Measurements from ENCODE around the gene GRWD1. TPM values are rescaled to one million over a fixed set of nuclear protein-coding genes. Genes with fewer than 3 reads are reported as not detected.

The GRWD1 gene
- total RNA-seq, 2 experiments from 2014 or later = 31.0 to 35.2 TPM

- H3K27ac Mint-ChIP-seq = no peak overlapping the region
- no peaks in the 10 kb centered on the region for H3K9me3 Mint-ChIP-seq
- ChIA-PET POLR2A (no interaction called here), CTCF (no interaction called here)
- H3K4me1 Mint-ChIP-seq = peaks cover 2% of the 10 kb centered on the region
- H3K27me3 Mint-ChIP-seq = no peaks in the 10 kb centered on the region
- H3K4me3 Mint-ChIP-seq = no peak overlapping the region
- H3K36me3 Mint-ChIP-seq (ENCODE audit: low read depth) = peaks cover 18% of the 10 kb centered on the region
- DNase-seq = no peak
Measured at GRCh38 chr19:48454150-48454730, 8.5 kb downstream of the GRWD1 start.

DNA sequence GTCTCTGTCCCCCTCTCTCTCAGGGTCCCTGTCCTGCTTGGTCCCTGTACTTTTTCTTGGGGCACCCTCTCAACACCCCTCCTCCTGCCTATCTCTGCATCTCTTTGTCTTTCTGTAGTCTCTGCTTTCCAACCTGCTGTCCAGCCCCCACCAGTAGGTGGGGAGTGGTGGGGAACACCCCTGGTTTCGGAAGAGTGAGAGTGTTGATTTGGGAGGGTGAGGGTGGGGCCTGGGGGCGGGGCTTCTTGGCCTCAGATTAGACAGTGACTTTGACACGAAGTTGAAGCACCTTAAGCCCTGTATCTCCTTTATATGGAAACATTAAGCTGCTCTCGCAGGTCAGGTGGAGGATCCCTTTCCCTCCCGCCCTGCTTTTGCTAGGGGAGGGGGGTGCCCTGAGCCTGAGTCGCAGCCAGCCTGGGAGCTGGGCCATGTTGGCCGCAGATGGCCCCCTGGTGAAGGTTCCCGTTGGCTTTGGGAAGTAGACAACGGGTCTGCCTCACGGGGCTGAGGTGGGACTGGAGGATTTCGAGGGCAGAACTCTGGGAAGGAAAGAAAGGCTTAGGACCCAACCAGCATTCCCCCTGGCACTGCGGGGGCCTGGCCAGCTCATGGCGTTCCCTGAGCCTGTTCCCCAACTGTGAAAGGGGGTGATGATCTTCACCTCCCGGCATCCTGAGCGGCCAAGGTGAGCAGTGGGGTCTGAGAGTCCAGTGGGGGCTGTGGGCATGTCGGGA lies 9.6 kb downstream of the GRWD1 start, which contains the start of gene KCNJ14:
Gene KCNJ14, plus strand, starts transcription at position 404 of the 737 bp plus-strand sequence. CDS start 6,151 bp downstream, outside the sequence.
- H3K27ac Mint-ChIP-seq = peak within 1 kb of the TSS; percentile 58
- no peak for DNase-seq
- POLR2A ChIA-PET = no interaction called here
- H3K4me3 Mint-ChIP-seq = no peak within 1 kb of the TSS
- H3K36me3 Mint-ChIP-seq (ENCODE audit: low read depth) = peaks cover 16% of the 10 kb centered on the region
- H3K27me3 Mint-ChIP-seq = no peaks in the 10 kb centered on the region
- H3K9me3 Mint-ChIP-seq = no peaks in the 10 kb centered on the region
- H3K4me1 Mint-ChIP-seq = peaks cover 2% of the 10 kb centered on the region
- CTCF ChIA-PET = interaction anchor here (0.5 kb wide), 1 partner anchor 51 kb away, joined by 4 read pairs; no protein-coding TSS in a partner anchor

DNA sequence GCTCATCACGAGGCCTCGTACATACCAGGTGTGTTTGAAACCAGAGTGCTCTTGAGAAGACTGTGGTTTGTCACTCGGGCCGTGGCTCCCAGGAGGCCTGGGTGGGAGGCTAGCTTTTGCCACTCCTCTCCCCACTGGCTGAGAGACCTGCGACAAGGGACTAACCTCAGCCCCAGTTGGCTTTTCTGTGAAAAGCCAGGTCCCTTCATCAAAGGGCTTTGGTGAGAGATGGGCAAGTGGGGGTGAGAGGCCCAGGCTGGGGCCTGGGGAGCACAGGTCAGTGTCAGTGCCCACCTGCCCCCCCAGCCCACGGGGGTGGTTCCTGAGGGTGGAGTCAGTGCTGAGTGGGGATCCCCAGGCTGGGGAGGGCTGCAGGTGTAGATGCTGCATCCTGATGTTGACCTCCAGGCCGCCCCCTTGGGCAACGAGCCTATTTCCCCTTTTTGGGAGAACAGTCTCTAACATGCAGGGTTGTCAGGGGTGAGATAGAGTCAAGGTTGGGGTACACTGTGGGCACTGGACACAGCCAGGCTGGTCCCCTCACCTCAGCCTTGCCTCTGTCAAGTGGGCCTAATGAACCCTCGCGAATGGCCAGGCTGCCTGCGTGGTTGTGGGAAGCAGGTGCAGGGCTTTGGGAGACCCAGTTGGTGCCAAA lies 10.3 kb downstream of the GRWD1 start:
- H3K36me3 Mint-ChIP-seq (ENCODE audit: low read depth) = peaks cover 16% of the 10 kb centered on the region
- ChIA-PET CTCF (interaction anchor here (0.5 kb wide), 1 partner anchor 50 kb away, joined by 4 read pairs; no protein-coding TSS in a partner anchor), POLR2A (no interaction called here)
- peaks cover 2% of the 10 kb centered on the region for H3K4me1 Mint-ChIP-seq
- no peak for DNase-seq
- no peaks in the 10 kb centered on the region for H3K27me3 Mint-ChIP-seq
- no peak overlapping the region for H3K4me3 Mint-ChIP-seq
- no peak overlapping the region for H3K27ac Mint-ChIP-seq
- H3K9me3 Mint-ChIP-seq = no peaks in the 10 kb centered on the region

GRCh38 chr19:48456864-48457263 lies 11.1 kb downstream of the GRWD1 start:
- Mint-ChIP-seq H3K27ac (no peak overlapping the region), H3K36me3 (ENCODE audit: low read depth) (peaks cover 14% of the 10 kb centered on the region), H3K27me3 (no peaks in the 10 kb centered on the region), H3K9me3 (no peaks in the 10 kb centered on the region), H3K4me1 (peaks cover 2% of the 10 kb centered on the region), H3K4me3 (no peak overlapping the region)
- no peak for DNase-seq
- CTCF ChIA-PET = interaction anchor here (1.3 kb wide), 1 partner anchor 11 kb away, joined by 3 read pairs; no protein-coding TSS in a partner anchor
- POLR2A ChIA-PET = interaction anchor here (0.6 kb wide), 1 partner anchor 14 kb away, joined by 13 read pairs; no protein-coding TSS in a partner anchor

GRCh38 chr19:48458016-48458415 lies 12.2 kb downstream of the GRWD1 start:
- DNase-seq = no peak
- POLR2A ChIA-PET = no interaction called here
- Mint-ChIP-seq H3K4me1 (peaks cover 2% of the 10 kb centered on the region), H3K9me3 (no peaks in the 10 kb centered on the region), H3K27me3 (no peaks in the 10 kb centered on the region), H3K36me3 (ENCODE audit: low read depth) (peaks cover 11% of the 10 kb centered on the region), H3K27ac (peak overlapping the region; percentile 3), H3K4me3 (no peak overlapping the region)
- CTCF ChIA-PET = interaction anchor here (0.5 to 2.0 kb wide), 3 partner anchors 10 to 837 kb away, joined by 3 to 10 read pairs (median 3); partner anchors contain the start of gene KDELR1

DNA sequence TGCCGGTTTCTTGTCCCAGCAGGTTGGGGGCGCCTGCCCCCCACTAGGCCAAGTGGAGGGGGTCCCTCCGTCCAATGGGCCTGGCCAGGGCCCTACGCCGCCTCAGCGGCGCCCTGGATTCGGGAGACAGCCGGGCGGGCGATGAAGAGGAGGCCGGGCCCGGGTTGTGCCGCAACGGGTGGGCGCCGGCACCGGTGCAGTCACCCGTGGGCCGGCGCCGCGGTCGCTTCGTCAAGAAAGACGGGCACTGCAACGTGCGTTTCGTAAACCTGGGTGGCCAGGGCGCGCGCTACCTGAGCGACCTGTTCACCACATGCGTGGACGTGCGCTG lies 15.8 kb downstream of the GRWD1 start:
- Mint-ChIP-seq H3K27me3 (no peaks in the 10 kb centered on the region), H3K9me3 (no peaks in the 10 kb centered on the region), H3K36me3 (ENCODE audit: low read depth) (peaks cover 6% of the 10 kb centered on the region), H3K4me3 (no peak overlapping the region), H3K4me1 (no peaks in the 10 kb centered on the region), H3K27ac (no peak overlapping the region)
- POLR2A ChIA-PET = no interaction called here
- DNase-seq = no peak
- CTCF ChIA-PET = interaction anchor here (0.7 kb wide), 1 partner anchor 8 kb away, joined by 3 read pairs; no protein-coding TSS in a partner anchor

GRCh38 chr19:48461982-48462655 lies 16.3 kb downstream of the GRWD1 start:
- Mint-ChIP-seq H3K27me3 (no peaks in the 10 kb centered on the region), H3K4me1 (no peaks in the 10 kb centered on the region), H3K36me3 (ENCODE audit: low read depth) (peaks cover 5% of the 10 kb centered on the region), H3K9me3 (no peaks in the 10 kb centered on the region), H3K4me3 (no peak overlapping the region), H3K27ac (no peak overlapping the region)
- CTCF ChIA-PET = interaction anchor here (0.6 kb wide), 1 partner anchor 1695 kb away, joined by 3 read pairs; no protein-coding TSS in a partner anchor
- POLR2A ChIA-PET = no interaction called here
- DNase-seq = no peak

GRCh38 chr19:48465215-48465614 lies 19.4 kb downstream of the GRWD1 start:
- no peak for DNase-seq
- ChIA-PET POLR2A (no interaction called here), CTCF (interaction anchor here (0.7 kb wide), 1 partner anchor 123 kb away, joined by 3 read pairs; no protein-coding TSS in a partner anchor)
- Mint-ChIP-seq H3K4me3 (no peak overlapping the region), H3K27me3 (no peaks in the 10 kb centered on the region), H3K27ac (no peak overlapping the region), H3K4me1 (peaks cover 15% of the 10 kb centered on the region), H3K36me3 (ENCODE audit: low read depth) (peaks cover 2% of the 10 kb centered on the region), H3K9me3 (no peaks in the 10 kb centered on the region)

DNA sequence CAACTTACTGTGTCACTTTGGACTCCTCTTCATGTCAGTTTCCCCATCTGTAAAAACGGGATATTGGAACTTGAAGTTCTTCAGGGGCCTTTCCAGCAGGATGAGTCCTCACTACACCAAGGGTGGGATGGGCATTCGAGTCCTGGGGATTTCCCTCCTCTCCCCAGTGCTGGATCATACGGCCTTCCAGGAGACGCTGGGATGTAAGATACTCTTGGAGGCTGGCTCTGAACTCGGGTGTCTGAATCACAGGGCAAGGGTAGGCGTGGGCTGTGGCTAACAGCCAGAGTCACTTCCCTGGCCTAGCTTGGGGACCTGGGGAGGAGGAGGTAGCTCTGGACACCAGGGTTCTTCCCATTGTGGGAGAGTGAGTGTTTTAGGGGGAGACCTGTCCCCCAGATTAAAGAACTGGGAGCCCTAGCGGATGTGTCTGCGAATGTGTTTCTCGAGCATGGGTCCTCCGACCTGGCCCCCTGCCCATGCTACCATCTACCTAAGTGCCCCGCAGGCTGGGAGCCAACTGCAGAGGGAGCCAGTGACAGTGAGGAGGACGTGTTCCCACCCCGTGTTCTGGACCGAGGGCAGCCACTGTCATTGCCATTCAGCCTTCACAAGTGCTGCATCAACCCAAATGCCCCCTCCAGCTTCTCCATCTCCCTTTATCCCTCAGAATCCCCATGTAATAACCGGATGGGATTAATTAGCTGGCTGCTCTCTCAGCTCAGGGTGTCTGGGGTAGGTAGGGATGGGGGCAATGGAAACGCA lies 21.0 kb downstream of the GRWD1 start:
- H3K27me3 Mint-ChIP-seq = no peaks in the 10 kb centered on the region
- H3K4me3 Mint-ChIP-seq = no peak overlapping the region
- H3K4me1 Mint-ChIP-seq = peaks cover 24% of the 10 kb centered on the region
- ChIA-PET POLR2A (no interaction called here), CTCF (no interaction called here)
- no peak overlapping the region for H3K27ac Mint-ChIP-seq
- peaks cover 9% of the 10 kb centered on the region for H3K36me3 Mint-ChIP-seq (ENCODE audit: low read depth)
- DNase-seq = no peak
- H3K9me3 Mint-ChIP-seq = no peaks in the 10 kb centered on the region

DNA sequence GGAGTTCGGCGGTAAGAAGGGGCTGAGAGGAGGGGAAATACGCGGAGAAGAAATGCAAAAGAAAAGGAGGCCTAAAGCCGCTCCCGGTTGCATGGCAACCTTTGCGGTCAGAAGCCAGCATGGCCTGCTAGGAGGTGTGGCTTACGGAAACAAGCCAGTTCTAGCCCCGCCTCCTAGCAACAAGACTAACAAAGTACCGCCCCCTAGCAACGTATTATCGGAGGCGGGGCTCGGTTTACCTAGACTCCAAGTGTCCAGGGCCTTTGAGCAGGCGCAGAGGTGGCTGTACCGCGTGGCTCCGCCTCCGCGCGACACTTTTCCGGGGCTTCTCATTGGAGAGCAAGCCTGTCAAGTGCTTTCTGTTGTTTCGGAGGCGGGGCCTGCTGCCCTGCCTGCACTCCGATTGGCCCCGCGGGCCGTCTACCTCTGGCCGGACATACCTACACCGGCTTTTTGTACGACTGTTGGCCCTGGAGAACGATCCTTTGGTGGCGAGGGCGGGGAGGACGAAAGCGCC lies 23.0 kb downstream of the GRWD1 start:
- peak overlapping the region; percentile 83 for H3K4me3 Mint-ChIP-seq
- H3K4me1 Mint-ChIP-seq = peaks cover 24% of the 10 kb centered on the region
- no peaks in the 10 kb centered on the region for H3K27me3 Mint-ChIP-seq
- ChIA-PET POLR2A (no interaction called here), CTCF (interaction anchor here (1.7 kb wide), 1 partner anchor 12 kb away, joined by 3 read pairs; no protein-coding TSS in a partner anchor)
- peaks cover 16% of the 10 kb centered on the region for H3K36me3 Mint-ChIP-seq (ENCODE audit: low read depth)
- H3K9me3 Mint-ChIP-seq = no peaks in the 10 kb centered on the region
- peak overlapping the region; percentile 89 for H3K27ac Mint-ChIP-seq
- DNase-seq = peak; percentile 100

GRCh38 chr19:48469289-48469881 lies 23.6 kb downstream of the GRWD1 start, which contains the start of gene CYTH2:
CYTH2 (plus strand) TSS chr19:48469369; CDS start chr19:48469508, 139 bp downstream.
- ChIA-PET CTCF (interaction anchor here (0.8 to 2.1 kb wide), 3 partner anchors 8 to 20 kb away, joined by 3 to 6 read pairs (median 5); no protein-coding TSS in a partner anchor), POLR2A (interaction anchor here (1.1 kb wide), 1 partner anchor 10 kb away, joined by 4 read pairs; no protein-coding TSS in a partner anchor)
- Mint-ChIP-seq H3K9me3 (no peaks in the 10 kb centered on the region), H3K4me1 (peaks cover 26% of the 10 kb centered on the region), H3K4me3 (peak within 1 kb of the TSS; percentile 83), H3K27ac (peak within 1 kb of the TSS; percentile 89), H3K36me3 (ENCODE audit: low read depth) (peaks cover 18% of the 10 kb centered on the region), H3K27me3 (no peaks in the 10 kb centered on the region)
- DNase-seq = peak; percentile 83
